Measurements from ENCODE around the gene HMGB1.

- TF ChIP-seq CTCF (conservative IDR thresholded peaks at IDR 0.05 in 1 of 2, IDR thresholded peaks at IDR 0.05 in 1 of 2; ENCODE audit: extremely low read depth in 1 of 2, insufficient read depth in 1 of 2, low read depth in 1 of 2, low read length in 2 of 2): peak; percentile 36 to 75
- no peak for TF ChIP-seq EZH2 (IDR thresholded peaks at IDR 0.05; ENCODE audit: borderline replicate concordance, low read length)
These were observed 57.2 kb downstream of the HMGB1 start for GRCh38 chr13:30408319-30409101.

Measured in mammary epithelial cell (primary cell).